Measurements from ENCODE around the gene ESR2. TPM values are rescaled to one million over a fixed set of nuclear protein-coding genes. Genes with fewer than 3 reads are reported as not detected.
"Not testable (repeated sequence)": the region's sequence is repeated elsewhere in the genome, so short reads cannot be mapped to it uniquely, and the experiment has no call there.

Gene ESR2
- polyA plus RNA-seq, 1 donor, result 0.41 TPM

DNA sequence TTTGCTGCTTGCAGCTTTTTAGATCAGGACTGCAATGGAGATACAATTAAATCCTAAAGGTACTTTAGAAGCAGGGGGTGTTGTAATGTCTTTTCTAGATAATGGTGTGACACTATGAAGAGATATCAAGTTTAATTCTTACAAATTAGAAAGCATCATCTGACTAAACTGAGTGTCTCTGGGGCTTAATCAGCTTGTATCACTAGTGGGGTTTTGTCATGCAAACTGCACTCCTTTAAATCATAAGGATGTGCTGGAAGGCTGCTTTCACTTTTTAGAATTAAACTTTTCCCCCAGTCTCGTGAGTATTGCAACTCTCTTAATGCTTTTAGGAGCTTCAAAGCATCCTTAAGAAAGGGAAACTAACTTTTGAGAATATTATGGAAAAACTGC, 218.6 kb downstream of the ESR2 start:
- DNase-seq, result no peak

DNA sequence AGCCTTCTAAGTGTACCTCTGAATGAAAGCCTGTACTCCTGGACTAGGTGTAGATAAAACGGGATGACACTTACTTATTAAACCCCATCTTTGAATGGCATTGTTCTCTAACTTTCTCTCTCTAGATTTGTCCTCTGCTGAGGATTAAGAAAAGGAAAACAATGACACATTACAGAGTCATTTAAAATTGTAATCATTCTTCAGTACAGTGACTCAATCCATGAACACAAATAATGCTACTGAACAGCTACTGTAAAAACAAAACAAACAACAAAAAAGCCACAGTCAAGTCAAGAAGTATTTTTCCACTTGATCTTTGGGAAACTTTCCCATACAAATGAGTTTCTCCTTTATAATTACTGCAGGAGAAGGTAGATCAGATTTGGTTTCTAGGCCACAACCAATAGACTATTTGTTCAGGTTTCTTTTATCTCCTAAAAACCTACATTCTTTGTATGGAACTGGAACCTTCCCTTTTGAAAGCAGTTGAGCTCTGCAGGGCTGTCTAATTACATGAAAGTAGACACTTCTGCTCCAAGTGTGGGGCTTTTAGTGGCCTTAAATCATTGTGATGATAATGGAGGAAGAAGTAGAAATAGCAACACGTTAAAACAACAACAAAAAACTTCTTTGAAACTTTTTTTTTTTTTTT, 219.1 kb downstream of the ESR2 start:
- DNase-seq, result no peak

DNA sequence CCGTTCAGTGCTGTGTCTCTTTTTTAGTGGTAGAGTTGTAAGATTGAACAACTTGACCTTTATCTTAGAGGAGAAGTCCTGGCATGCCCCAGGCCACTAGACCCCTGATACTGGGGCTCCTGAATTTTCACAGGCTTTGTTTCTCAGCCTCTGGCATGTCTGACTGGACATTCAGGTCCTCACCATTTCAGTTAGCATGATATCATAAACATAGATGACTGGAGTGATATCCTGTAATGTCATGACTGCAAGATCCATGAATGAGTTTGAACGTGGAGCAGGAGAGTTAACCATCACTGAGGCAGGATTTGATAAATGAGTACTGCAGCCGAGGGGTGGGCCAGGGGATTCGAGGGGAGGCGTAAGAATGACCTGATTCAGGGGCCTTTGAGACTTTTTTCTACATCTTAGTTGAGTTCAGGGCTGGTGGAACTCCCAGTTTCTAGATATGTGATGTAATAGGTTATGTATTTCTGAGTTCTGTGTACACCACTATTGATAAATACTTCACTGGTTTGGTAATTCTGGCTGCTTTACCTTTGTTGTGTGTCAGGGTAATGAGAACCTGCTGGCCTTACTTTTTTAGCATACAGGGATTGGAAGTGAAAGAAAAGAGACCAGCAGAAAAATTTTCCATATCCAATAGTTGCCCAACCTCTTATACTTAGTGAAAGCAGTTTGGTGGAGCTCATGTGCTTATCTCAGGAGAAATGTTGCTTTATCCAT, 224.4 kb downstream of the ESR2 start:
- DNase-seq, result no peak

DNA sequence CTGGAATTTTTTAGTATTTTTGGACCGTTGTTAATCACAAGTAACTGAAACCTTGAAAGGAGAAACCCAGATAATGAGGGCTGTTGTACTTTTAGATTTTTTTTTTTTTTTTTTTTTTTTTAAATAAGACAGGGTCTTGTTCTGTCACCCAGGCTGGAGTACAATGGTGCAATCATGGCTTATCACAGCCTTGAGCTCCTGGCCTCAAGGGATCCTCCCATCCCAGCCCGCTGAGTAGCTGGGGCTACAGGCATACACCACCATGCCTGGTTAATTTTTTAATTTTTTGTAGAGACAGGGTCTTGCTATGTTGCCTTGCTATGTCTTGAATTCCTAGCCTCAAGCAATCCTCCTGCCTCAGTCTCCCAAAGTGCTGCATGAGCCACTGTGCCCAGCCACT, 229.7 kb downstream of the ESR2 start:
- no peak for DNase-seq

DNA sequence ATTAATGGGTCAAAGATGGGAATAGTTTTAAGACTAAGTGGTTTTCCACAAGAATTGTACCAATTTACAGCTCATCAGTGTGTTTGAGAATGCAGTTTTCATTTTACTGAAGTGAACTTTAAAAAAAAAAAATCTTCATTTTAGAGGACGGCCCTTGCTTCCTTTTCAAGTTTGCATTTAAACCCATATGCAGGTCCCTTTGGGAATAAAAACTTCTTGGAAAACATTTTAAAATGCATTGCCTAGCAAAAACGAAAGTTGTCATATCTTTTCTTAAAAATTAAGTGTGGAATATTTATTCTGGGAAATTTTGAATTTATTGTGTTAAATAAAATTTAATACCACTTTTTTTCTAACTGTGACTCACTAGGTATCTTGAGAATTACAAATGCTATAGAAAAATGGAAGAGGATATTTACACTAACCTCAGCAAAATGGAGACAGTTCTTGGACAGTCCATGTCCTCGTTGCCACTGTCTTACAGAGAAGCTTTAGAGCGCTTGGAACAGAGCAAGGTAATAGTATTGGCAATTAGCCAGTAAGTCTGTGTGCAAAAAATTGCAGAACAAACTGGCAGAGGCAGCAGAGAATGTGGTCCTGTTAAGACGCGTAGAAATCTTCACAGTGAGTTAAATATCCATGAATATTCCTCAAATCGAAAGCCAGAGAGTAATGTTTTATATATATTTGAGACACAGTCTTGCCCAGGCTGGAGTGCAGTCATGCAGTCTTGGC, 231.6 kb downstream of the ESR2 start:
- peak; percentile 17 for DNase-seq

DNA sequence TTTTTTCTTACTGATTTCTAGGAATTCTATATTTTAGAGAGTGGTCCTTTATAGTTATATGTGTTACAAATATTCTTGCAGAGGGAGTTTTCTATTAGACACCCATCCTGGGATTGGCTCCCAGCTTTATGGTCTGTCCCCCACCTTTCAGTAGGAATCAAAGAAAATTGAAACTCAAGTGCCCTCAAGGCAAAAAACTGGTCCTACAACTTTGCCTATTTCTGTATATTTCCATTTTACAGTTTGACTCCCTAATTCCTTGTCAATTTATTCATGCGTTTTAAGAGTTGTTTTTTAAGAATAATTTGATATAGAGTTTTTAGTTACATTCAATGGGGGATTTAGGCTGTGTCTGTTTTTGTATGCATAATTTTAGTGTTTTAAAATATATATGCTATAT, 232.5 kb downstream of the ESR2 start:
- no peak for DNase-seq

DNA sequence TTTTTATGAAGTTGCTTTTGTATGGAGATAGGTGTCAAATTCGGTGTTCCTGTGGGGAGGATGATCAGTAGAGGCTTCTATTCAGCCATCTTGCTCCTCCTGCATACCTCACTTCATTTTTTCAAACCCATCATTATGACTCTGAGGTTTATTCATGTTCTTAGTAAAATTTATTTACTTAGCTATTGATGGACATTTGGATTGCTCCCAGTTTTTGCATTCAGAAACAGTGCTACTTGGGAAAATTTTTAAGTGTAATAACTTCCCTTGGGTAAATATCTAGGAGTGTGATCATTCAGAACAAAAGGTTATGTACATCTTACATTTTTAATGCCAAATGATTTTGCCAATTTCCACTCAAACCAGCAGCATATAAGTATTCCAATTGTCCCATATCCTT, 233.1 kb downstream of the ESR2 start:
- no peak for DNase-seq

DNA sequence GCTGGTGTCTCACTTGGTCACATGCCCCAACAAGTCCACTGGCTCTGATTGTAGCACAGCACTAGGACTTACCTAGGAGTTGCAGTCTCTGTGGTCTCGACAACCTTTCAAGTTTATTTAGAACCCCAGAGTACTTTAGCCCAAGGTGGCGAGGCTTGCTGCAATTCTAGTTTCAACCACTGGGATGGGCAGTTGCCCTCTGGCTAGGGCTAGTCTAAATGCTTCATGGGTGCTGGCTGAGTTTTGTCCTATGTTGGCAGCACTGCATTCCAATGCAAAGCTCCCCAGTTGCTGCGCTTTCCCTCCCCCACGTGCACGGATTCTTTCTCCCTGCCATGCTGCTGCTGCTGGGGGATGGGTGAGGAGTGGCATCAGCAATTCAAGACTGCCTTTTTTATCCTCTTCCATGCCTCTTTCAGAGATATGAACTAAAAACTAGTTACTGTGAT, 233.5 kb downstream of the ESR2 start:
- DNase-seq, result no peak

DNA sequence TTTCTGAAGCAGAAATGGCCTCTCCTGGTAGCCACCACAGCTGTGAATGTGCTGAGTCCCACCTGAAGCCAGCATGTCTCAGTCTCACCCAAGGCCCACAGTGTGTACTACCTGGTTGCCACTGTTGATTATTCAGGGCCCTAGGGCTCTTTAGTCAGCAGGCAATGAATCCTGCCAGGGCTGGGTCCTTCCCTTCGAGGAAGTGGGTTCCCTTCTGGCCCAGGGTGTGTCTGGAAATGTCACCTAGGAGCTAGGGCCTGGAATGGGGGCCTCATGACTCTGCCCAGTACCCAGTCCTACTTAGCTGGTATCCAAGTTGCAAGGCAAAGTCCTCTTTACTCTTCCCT, 234.0 kb downstream of the ESR2 start:
- no peak for DNase-seq

DNA sequence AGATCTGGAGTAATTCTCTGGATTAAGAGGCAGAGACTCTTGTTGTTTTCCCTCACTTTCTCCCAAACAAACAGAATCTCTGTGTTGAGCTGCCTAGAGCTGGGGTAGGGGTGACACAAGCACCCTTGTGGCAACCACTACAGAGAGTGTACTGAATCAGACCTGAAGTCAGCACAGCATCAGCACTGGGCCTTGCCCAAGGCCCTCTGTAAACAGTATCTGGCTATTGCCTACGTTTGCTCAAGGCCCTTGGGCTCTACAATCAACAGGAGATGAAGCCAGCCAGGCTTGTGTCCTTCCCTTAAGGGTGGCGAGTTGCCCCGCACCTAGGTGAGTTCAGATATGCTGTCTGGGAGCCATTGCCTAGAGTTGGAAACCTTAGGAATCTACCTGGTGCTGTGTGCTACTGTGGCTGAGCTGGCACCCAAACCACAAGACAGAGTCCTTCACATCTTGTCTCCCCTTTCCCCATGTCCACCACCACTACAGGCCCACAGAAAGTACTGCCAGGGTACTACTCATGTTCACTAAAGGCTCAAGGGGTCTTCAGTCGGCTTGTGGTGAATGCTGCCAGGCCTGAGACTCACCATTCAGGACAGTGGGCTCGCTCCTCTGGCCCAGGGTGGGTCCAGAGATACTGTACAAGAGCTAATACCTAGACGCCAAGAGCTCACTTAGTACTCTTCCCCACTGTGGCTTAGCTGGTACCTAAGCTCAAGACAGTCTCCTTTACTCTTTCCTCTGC, 234.5 kb downstream of the ESR2 start:
- DNase-seq, result no peak

DNA sequence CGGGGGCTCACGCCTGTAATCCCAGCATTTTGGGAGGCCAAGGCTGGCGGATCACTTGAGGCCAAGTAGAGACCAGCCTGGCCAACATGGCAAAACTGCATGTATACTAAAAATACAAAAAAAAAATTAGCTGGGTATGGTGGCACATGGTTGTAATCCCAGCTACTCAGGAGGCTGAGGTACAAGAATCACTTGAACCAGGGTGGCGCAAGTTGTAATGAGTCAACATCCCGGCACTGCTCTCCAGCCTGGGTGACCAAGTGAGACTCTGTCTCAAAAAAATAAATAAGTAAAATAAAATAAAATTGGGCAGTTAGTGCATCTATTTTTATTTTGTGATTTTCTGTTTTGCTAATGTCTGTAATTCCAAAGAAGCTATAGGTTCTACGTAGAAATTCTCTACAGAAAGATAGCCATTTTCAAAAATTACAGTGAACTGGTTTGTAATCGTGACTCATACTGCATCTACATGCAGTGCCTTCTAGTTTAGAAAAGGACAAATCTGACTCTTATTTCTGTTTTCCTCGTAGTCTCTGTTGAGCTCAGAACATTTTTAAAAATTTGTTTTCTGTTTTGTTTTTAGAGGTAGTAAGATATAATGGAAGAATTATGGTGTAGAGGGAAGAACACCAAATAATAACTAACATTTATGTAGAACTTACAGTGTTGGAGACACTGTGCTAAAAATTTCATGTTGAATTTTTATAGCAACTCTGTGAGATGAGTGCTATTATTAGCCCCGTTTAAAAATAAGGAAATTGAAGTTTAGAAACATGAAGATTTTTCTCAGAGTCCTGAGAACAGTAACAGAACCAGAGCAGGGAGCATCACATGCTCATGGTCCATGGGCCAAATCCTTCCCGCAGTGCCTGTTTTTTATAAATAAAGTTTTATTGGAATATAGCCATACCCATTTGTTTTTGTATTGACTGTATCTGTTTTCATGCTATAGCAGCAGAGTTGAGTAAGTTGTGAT, 240.2 kb downstream of the ESR2 start:
- no peak for DNase-seq

DNA sequence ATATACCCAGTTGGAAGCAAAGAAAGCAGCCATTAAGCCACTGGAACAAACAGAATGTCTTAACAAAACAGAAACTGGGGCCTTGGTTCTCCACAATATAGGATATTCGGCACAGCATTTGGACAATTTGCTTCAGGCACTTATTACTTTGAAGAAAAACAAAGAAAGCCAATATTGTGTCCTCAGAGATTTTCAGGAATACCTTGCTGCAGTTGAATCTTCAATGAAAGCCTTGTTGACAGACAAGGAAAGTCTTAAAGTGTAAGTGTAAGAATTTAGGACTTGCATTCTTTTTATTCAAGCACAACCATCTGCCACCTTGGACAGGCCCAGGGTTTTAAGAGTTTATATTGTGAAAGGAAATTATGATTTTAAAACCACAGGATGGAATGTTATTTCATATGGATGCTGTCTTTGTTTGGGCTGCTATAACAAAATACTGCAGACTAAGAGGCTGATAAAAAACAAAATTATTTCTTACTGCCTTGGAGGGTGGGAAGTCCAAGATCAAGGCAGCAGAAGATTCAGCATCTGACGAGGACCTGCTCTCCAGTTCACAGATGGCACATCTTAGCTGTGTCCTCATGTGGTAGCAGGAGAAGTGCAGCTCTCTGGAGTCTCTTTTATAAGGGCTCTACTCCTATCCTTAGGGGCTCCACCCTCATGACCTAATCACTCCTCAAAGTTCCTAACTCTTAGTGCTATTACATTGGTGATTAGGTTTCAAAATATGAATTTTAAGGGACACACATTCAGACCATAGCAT, 244.4 kb downstream of the ESR2 start:
- no peak for DNase-seq

DNA sequence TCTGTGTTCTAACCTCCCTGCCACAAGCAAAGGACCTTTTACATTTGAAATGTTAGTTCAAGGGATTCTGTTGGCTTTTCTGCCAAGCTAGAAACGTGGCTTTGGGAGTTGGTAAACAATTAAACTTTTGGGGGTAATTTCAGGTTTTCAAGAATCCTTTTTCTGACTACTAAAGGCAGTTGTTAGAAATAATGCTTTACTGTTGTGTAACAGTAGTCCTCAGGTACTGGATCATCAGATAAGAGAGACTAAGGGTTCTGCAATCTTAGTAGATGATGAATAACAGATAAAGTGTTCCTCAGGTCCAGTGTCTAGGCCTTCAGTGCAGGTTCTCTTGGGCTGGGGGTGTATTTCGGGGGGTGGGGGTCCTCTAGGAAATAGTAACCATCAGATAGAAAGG, 249.1 kb downstream of the ESR2 start:
- DNase-seq, result no peak

DNA sequence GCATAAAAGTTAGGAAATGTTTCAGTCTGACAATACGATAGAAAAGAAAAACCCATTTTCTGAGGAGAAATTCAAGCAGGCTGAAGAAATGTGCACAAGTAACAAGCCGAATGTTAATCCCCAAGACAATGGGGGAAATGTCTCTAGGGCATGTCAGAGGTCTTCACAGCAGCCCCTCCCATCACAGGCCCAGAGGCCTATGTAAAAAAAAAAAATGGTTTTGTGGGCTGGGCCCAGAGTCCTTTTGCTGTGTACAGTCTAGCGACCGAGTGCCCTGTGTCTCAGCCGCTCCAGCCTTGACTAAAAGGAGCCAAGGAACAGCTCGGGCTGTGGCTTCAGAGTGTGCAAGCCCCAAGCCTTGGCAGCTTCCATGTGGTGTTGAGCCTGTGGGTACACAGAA, 250.9 kb downstream of the ESR2 start:
- not testable (repeated sequence) for DNase-seq

DNA sequence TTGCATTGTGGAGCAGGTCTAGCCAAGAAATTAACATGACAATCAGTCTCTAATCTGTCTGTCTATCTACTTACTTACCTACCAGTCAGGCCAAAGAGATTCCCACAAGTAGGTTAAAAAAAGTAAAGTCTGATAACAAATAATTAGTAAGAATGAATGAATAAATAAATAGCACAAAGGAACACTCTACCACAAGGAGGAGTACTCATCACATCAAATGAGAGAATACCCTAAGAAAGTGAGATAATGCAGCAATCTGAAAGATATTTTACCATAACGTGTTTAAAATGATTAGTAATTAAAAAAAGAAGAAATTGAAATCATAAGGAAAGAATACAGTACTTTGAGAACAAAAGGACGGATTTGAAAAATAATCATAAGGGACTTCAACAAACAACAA, 254.1 kb downstream of the ESR2 start:
- DNase-seq, result no peak

DNA sequence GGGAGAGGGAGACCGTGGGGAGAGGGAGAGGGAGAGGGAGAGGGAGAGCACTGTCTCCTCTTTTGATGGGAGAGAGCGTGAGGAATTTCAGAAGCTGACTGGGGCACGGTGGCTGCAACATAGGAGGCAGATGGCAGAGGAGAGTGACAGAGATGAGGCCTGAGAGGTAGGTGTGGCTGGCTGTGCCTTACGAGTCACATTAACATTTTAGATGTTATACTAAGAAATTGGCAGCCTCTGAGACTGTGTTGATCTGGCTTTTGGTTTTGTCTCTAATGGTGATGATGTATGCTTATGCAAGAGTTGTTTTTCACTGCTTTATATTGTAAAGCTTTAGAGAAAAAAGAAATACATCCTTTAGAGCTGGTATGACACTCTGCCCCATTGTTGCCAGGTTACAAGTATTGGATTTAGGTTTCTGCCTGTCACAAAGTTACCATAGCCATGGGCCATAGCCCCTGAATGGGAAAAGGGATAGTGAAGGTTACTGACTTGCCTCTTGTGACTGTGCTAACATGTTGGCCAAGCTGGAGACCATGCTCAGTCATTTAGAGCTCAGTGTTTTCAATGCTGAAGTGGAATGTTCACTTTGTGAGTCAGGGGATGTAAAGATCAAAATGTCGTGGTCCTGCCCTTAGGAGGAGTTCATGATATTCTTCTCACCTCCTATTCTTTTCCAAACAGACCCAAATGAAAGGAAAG, 255.2 kb downstream of the ESR2 start:
- no peak for DNase-seq

DNA sequence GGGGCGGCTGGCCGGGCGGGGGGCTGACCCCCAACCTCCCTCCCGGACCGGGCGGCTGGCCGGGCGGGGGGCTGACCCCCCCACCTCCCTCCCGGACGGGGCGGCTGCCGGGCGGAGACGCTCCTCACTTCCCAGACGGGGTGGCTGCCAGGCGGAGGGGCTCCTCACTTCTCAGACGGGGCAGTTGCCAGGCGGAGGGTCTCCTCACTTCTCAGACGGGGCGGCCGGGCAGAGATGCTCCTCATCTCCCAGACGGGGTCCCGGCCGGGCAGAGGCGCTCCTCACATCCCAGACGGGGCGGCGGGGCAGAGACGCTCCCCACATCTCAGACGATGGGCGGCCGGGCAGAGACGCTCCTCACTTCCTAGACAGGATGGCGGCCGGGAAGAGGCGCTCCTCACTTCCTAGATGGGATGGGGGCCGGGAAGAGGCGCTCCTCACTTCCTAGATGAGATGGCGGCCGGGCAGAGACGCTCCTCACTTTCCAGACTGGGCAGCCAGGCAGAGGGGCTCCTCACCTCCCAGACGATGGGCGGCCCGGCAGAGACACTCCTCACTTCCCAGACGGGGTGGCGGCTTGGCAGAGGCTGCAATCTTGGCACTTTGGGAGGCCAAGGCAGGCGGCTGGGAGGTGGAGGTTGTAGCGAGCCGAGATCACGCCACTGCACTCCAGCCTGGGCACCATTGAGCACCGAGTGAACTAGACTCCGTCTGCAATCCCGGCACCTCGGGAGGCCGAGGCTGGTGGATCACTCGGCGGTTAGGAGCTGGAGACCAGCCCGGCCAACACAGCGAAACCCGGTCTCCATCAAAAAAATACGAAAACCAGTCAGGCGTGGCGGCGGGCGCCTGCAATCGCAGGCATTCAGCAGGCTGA, 256.1 kb downstream of the ESR2 start:
- not testable (repeated sequence) for DNase-seq

DNA sequence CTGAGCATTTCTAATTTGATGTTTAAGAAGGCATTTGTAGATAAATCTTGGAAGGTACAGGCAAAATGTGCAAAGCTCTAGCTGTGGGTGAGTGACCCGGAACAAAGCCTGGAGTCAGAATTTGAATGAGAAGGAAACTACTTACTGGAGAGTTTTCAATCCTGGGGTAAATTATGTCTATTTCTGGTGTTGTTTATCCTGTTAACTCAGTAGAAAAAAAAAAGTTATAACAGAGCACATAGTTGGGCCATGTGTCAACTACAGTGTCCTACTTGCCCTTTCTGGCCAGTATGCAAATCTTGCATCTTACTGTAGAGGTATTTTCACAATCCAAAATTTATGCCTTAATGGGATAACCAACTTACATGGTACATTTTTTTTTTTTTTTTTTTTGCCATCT, 259.0 kb downstream of the ESR2 start:
- no peak for DNase-seq

Measured in hindlimb muscle (tissue), 1 donor.